IMR-90 (cell line): ENCODE measurements around the gene KLHDC2.

Source experiments
- CTCF ChIP-seq: conservative IDR thresholded peaks from 2 replicates; pipeline ENCODE4 v1.5.1; 2012; ENCODE audit warnings: mild to moderate bottlenecking, low read depth, low read length, improper control_type of control experiment
- ELK1 ChIP-seq: fragments of 150-350 bp; IDR thresholded peaks from 2 replicates; pipeline ENCODE4 v1.6.1; 2016; ENCODE audit warnings: low read depth, mild to moderate bottlenecking, low read length, moderate library complexity, borderline replicate concordance
- MAFK ChIP-seq: IDR thresholded peaks from 2 replicates; pipeline ENCODE4 v1.6.1; 2012; ENCODE audit warnings: low read depth, low read length, improper control_type of control experiment
- USF2 ChIP-seq: fragments of 150-350 bp; IDR thresholded peaks from 2 replicates; pipeline ENCODE4 v1.6.1; 2017; ENCODE audit warnings: mild to moderate bottlenecking, antibody characterized with exemption, low read length, low read depth

DNA sequence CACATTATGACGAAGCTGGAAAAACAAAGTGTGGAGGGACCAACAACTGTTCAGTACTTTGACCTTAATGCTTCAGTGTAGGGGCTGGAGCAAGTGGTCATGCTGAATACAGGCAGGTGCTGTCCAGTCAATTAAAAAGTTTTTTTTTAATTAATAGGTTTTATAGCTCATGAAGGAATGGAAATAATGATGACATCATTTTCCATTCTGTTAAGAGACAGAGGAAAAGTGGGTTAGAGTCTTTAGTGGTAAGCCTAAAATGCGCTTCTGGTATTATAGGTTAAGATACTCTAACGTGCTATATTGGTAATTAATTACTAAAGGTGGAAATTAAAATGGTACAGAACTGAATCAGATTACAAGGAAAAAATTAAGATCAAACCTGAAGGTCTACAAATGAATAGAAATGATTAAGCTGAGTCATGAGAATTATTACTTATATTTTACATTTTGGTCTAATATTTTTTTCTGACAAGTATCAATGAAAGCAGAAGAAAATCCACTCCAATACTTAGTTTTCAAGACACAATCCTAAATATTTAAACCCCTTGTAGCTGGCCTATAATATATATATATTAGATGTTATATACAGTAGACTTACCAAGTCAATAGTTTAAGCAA lies 15.6 kb downstream of the KLHDC2 start:
- TF ChIP-seq CTCF (no peak), USF2 (no peak), MAFK (peak; percentile 69), ELK1 (no peak)
